Naive thymus-derived CD8-positive, alpha-beta T cell (primary cell): Measurements from ENCODE around the gene PRG3. TPM values are rescaled to one million over a fixed set of nuclear protein-coding genes. Genes with fewer than 3 reads are reported as not detected.
A peak's percentile ranks its signal among the peaks of the same experiment; 100 is the strongest.
"Not testable (repeated sequence)": the region's sequence is repeated elsewhere in the genome, so short reads cannot be mapped to it uniquely, and the experiment has no call there.

Experiments used
- ATAC-seq, 2 donors: fragments of 150-1000 bp; cut with Tn5 transposase in 1 of 2; sonication (Bioruptor Pico), chemical (Tn5 transposase) in 1 of 2; 1 replicate in 1 of 2; 2 replicates in 1 of 2; pipeline ENCODE4 v1.10.0; 2021; ENCODE audit warnings: mild to moderate bottlenecking in 2 of 2, moderate library complexity in 2 of 2
- POLR2A ChIA-PET: fragments of 350-600 bp; sonication (Branson Sonifier 250); formaldehyde crosslinking; loops from one replicate; lab custom pipeline; 2021; ENCODE audit warnings: antibody characterized with exemption; lab: Charles Lee
- DNase-seq, 10 donors: peaks; one replicate each; pipeline versions ENCODE4 v3.0.0 to v3.0.0-alpha.2; 2020 to 2022
- H3K27ac Mint-ChIP-seq, 10 donors: one replicate each; pipeline ENCODE4 v1.8.0; 2020 to 2022; ENCODE audit warnings: mild to moderate bottlenecking in 10 of 10, mixed read lengths in 10 of 10, moderate library complexity in 4 of 10, inconsistent platforms in 1 of 10
- H3K27me3 Mint-ChIP-seq, 5 donors: one replicate each; pipeline ENCODE4 v1.8.0; 2021 to 2022; ENCODE audit warnings: mixed read lengths in 5 of 5
- H3K36me3 Mint-ChIP-seq, 3 donors: one replicate each; pipeline ENCODE4 v1.8.0; 2020 to 2022; ENCODE audit warnings: mixed read lengths in 3 of 3, mild to moderate bottlenecking in 2 of 3, inconsistent platforms in 1 of 3
- H3K4me1 Mint-ChIP-seq, 4 donors: one replicate each; pipeline ENCODE4 v1.8.0; 2021 to 2022; ENCODE audit warnings: mixed read lengths in 4 of 4
- H3K4me3 Mint-ChIP-seq, 10 donors: one replicate each; pipeline ENCODE4 v1.8.0; 2020 to 2022; ENCODE audit warnings: mild to moderate bottlenecking in 10 of 10, mixed read lengths in 10 of 10, moderate library complexity in 6 of 10, inconsistent platforms in 1 of 10
- H3K9me3 Mint-ChIP-seq, 9 donors: one replicate each; pipeline ENCODE4 v1.8.0; 2020 to 2022; ENCODE audit warnings: mixed read lengths in 9 of 9, mild to moderate bottlenecking in 3 of 9, inconsistent platforms in 1 of 9, moderate library complexity in 1 of 9
- polyA plus RNA-seq, 3 donors: library from polyadenylated mRNA; unstranded; fragments of 300-500 nt; fragmentation: Illumina TruSeq; gene quantifications; one replicate each; pipeline ENCODE4 v1.2.3, GENCODE V29; 2021
- total RNA-seq, 8 experiments: library from RNA in 2 of 8; stranded (reverse) in 2 of 8; gene quantifications; one replicate each; pipeline ENCODE4 v1.2.3 and lab custom pipeline; 2021 to 2026

PRG3 gene
- total and polyA plus RNA-seq, 5 experiments from 2014 or later = not detected

- DNase-seq = no peak
- Mint-ChIP-seq H3K4me3 (peak within 1 kb of the TSS in 6 of 10 donors; percentile 14 to 38 (median 33)), H3K9me3 (no peaks in the 10 kb centered on the region), H3K4me1 (peaks cover 13 to 35% (median 30%) of the 10 kb centered on the region in 4 donors), H3K27ac (peak within 1 kb of the TSS; percentile 37 to 99 (median 76)), H3K27me3 (no peaks in the 10 kb centered on the region), H3K36me3 (peaks cover 0 to 8% (median 0%) of the 10 kb centered on the region in 3 donors)
- POLR2A ChIA-PET = interaction anchor here (0.6 to 6.1 kb wide), 3 partner anchors 13 to 304 kb away, joined by 3 to 96 read pairs (median 5); partner anchors contain the start of genes RTN4RL2 and TNKS1BP1
- no peak for ATAC-seq
Observed at GRCh38 chr11:57338142-57338541, 42.8 kb downstream of the PRG3 start, which contains the start of gene P2RX3. Gene P2RX3, plus strand, starts transcription at chr11:57338352. Its CDS starts 199 bp downstream, at chr11:57338551.

DNA sequence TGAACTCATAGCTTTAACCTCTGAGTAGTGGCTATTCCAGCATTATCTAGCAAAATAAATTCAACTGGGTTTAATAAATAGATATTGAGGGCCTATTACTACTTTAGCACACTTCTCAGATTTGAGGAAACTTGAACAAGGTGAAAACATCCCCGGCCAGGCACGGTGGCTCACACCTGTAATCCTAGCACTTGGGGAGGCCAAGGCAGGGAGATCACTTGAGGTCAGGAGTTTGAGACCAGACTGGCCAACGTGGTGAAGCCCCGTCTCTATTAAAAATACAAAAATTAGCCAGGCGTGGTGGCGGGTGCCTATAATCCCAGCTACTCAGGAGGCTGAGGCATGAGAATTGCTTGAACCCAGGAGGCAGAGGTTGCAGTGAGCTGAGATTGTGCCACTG, 44.1 kb downstream of the PRG3 start:
- Mint-ChIP-seq H3K27ac (peak overlapping the region; percentile 95 to 100 (median 99)), H3K4me3 (peak overlapping the region in 8 of 10 donors; percentile 87 to 98 (median 92)), H3K36me3 (peaks cover 0 to 19% (median 0%) of the 10 kb centered on the region in 3 donors), H3K4me1 (peaks cover 13 to 36% (median 33%) of the 10 kb centered on the region in 4 donors)
- H3K27me3 Mint-ChIP-seq, DNase-seq, H3K9me3 Mint-ChIP-seq, ATAC-seq: not testable (repeated sequence)
- POLR2A ChIA-PET = interaction anchor here (0.6 to 6.1 kb wide), 4 partner anchors 12 to 178 kb away, joined by 3 to 96 read pairs (median 6); partner anchors contain the start of gene TNKS1BP1

DNA sequence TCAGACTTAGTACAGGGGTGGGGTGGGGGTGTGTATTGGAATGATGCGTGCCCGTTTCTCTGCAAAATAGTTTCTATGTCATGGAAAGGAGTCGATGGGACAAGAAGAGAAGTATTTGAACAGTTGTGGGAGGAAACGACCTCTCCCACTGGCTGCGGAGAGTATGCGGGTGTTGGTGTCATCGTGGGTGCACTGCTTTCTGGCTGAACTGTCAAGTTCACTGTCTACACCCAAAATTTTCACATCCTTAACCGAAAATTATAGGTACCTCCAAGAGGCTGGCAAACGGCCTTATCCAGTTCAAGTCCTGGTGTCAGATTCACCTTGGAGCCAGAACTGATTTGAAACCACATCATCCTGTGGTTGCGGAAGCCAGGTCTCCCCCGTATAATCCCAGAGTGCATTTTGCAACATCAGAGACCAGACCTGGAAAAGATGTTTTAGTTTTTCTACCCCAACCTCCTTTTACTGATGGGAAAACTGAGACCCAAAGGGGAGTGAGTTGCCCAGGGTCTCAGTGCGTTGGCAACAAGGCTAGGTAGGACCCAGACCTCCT, 44.8 kb downstream of the PRG3 start:
- no peaks in the 10 kb centered on the region for H3K27me3 Mint-ChIP-seq
- ATAC-seq (peak; percentile 31 to 39), DNase-seq (peak in 2 of 10 donors; percentile 31)
- peaks cover 3 to 26% (median 3%) of the 10 kb centered on the region in 3 donors for H3K36me3 Mint-ChIP-seq
- POLR2A ChIA-PET = interaction anchor here (0.8 to 6.1 kb wide), 7 partner anchors 12 to 1391 kb away, joined by 3 to 96 read pairs (median 5); partner anchors contain the start of genes TIMM10, TNKS1BP1 and UBE2L6
- H3K4me1 Mint-ChIP-seq = peaks cover 13 to 39% (median 33%) of the 10 kb centered on the region in 4 donors
- no peaks in the 10 kb centered on the region for H3K9me3 Mint-ChIP-seq
- H3K27ac Mint-ChIP-seq = peak overlapping the region; percentile 95 to 100 (median 99)
- peak overlapping the region; percentile 87 to 98 (median 92) for H3K4me3 Mint-ChIP-seq

DNA sequence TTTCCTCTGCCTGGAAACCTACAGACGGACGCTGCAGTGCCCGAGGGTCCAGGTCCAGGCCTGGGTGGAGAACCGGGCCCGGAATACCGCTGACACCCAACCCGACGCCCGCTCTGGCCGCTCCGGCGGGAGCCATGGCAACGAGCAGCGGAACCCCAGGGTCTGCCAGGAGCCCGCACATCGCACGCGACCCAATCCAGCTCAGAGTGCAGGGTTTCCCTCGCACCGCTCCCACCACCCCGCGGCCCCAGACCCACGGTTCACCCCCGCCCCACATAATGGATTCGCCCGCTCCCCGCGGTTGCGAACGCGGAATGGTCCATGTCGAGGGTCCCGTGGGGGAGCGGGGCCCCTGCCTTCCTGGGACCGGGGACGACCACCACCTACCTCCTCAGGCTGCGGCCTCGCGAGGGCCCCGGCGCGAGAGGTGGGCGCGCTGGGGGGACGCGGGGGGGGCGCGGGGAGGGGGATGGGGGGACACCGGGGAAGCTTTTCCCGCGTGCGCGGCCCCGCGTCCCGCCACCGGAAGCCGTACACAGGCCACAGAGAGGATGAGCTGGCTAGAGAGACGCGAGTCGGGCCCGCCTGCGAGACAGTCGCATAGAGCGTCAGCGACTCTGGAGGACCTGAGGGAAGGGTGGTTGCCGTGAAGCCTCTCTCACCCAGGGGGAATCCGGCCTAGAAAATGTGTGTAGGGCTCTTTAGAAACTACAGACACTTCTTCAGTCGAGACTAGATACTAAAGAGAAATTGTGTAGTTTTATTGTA, 45.4 kb downstream of the PRG3 start, which contains the start of gene SSRP1:
SSRP1 (minus strand) TSS at position 550 of the 768 bp plus-strand sequence. CDS start 771 bp downstream, outside the sequence.
- Mint-ChIP-seq H3K4me3 (peak within 1 kb of the TSS; percentile 87 to 98 (median 93)), H3K27ac (peak within 1 kb of the TSS; percentile 95 to 100 (median 99)), H3K36me3 (peaks cover 4 to 33% (median 8%) of the 10 kb centered on the region in 3 donors), H3K27me3 (no peaks in the 10 kb centered on the region), H3K4me1 (peaks cover 13 to 39% (median 31%) of the 10 kb centered on the region in 4 donors), H3K9me3 (no peaks in the 10 kb centered on the region)
- DNase-seq (peak; percentile 74 to 93 (median 84)), ATAC-seq (peak; percentile 97 to 98)
- POLR2A ChIA-PET = interaction anchor here (0.8 to 6.1 kb wide), 11 partner anchors 11 to 1392 kb away, joined by 3 to 96 read pairs (median 4); partner anchors contain the start of genes MED19, SELENOH, SLC43A3 and TIMM10

GRCh38 chr11:57335023-57335342, 46.0 kb downstream of the PRG3 start:
- Mint-ChIP-seq H3K4me1 (peaks cover 17 to 39% (median 31%) of the 10 kb centered on the region in 4 donors), H3K4me3 (peak overlapping the region; percentile 87 to 98 (median 93)), H3K36me3 (peaks cover 8 to 38% (median 8%) of the 10 kb centered on the region in 3 donors), H3K27ac (peak overlapping the region; percentile 95 to 100 (median 98)), H3K27me3 (no peaks in the 10 kb centered on the region), H3K9me3 (no peaks in the 10 kb centered on the region)
- no peak for ATAC-seq
- no peak for DNase-seq
- POLR2A ChIA-PET = interaction anchor here (1.0 to 6.1 kb wide), 11 partner anchors 10 to 1392 kb away, joined by 3 to 96 read pairs (median 5); partner anchors contain the start of genes MED19, SELENOH, SLC43A3 and TIMM10

- H3K4me3 Mint-ChIP-seq = no peak overlapping the region
- H3K27ac Mint-ChIP-seq = peak overlapping the region in 2 of 10 donors; percentile 24 to 61
- peaks cover 20 to 41% (median 31%) of the 10 kb centered on the region in 4 donors for H3K4me1 Mint-ChIP-seq
- POLR2A ChIA-PET = interaction anchor here (6.1 kb wide), 1 partner anchor 8 kb away, joined by 96 read pairs; the partner anchor contains the start of gene TNKS1BP1
- ATAC-seq (no peak), DNase-seq (no peak)
- H3K36me3 Mint-ChIP-seq = peaks cover 8 to 58% (median 16%) of the 10 kb centered on the region in 3 donors
- H3K27me3 Mint-ChIP-seq = no peaks in the 10 kb centered on the region
- H3K9me3 Mint-ChIP-seq = no peaks in the 10 kb centered on the region
Observed at GRCh38 chr11:57332694-57333440, 48.1 kb downstream of the PRG3 start.

DNA sequence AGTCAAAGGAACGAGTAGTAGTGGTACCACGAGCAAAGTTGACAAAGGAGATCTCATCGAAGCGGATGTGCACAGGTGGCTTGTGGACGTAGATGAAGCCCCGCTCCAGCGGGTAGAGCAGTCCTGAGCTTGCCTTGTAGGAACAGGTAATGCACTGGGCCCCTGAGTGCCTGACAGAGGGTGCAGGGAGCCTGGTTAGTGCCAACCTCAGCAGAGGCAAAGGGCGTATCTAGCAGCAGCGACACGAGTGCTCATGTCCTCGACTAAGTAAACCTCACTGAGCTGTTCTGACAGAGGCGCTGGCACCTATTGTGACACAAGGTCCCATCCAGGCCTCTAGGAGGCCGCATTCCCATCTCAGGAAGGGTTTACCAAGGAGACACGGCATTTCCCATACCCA, 49.2 kb downstream of the PRG3 start:
- Mint-ChIP-seq H3K27me3 (no peaks in the 10 kb centered on the region), H3K36me3 (peaks cover 8 to 70% (median 25%) of the 10 kb centered on the region in 3 donors), H3K9me3 (no peaks in the 10 kb centered on the region), H3K4me3 (no peak overlapping the region), H3K27ac (peak overlapping the region in 1 of 10 donors; percentile 32), H3K4me1 (peaks cover 25 to 40% (median 37%) of the 10 kb centered on the region in 4 donors)
- POLR2A ChIA-PET = interaction anchor here (0.9 kb wide), 1 partner anchor 12 kb away, joined by 3 read pairs; no protein-coding TSS in a partner anchor
- no peak for DNase-seq
- ATAC-seq = no peak

- H3K36me3 Mint-ChIP-seq = peaks cover 8 to 77% (median 25%) of the 10 kb centered on the region in 3 donors
- no peak for DNase-seq
- H3K4me3 Mint-ChIP-seq = no peak overlapping the region
- H3K27ac Mint-ChIP-seq = peak overlapping the region in 6 of 10 donors; percentile 19 to 82 (median 54)
- no peaks in the 10 kb centered on the region for H3K27me3 Mint-ChIP-seq
- no peaks in the 10 kb centered on the region for H3K9me3 Mint-ChIP-seq
- peaks cover 35 to 45% (median 40%) of the 10 kb centered on the region in 4 donors for H3K4me1 Mint-ChIP-seq
- POLR2A ChIA-PET = no interaction called here
- no peak for ATAC-seq
Observed at GRCh38 chr11:57330029-57330428, 50.9 kb downstream of the PRG3 start.

DNA sequence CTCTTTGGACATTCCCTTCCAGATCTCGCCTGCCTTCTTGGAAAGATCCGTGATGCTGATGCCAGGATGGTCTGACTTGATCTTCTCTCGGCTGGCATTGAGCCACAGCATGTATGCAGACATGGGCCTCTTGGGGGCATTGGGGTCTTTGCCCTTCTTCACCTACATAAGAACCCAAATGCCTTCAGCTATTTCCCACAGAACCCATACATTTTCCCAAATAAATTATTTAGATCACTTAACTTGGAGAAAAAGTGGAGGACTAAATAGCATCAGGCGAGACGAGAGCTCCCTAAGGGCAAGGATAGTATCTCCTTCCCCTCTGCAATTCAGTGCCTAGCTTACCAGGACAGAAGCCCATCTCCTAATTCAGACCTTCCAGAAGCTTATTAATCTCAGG, 53.2 kb downstream of the PRG3 start:
- Mint-ChIP-seq H3K27me3 (no peaks in the 10 kb centered on the region), H3K36me3 (peaks cover 8 to 65% (median 25%) of the 10 kb centered on the region in 3 donors), H3K9me3 (no peaks in the 10 kb centered on the region), H3K27ac (peak overlapping the region in 8 of 10 donors; percentile 26 to 98 (median 58)), H3K4me1 (peaks cover 34 to 41% (median 35%) of the 10 kb centered on the region in 4 donors), H3K4me3 (peak overlapping the region in 7 of 10 donors; percentile 8 to 78 (median 17))
- DNase-seq (no peak), ATAC-seq (no peak)
- POLR2A ChIA-PET = no interaction called here
